Parathyroid adenoma (tissue), 2 donors: Measurements from ENCODE around the gene MED25.

ENCODE experiments used
- H2AFZ ChIP-seq: fragments of 300-600 bp; sonication (generic); one replicate; pipeline ENCODE4 v1.7.0; 2017; ENCODE audit warnings: antibody characterized with exemption, mild to moderate bottlenecking
- H3K27ac ChIP-seq: fragments of 300-600 bp; sonication (generic); one replicate; pipeline ENCODE4 v1.7.0; 2017
- H3K27me3 ChIP-seq: fragments of 300-600 bp; sonication (generic); one replicate; pipeline ENCODE4 v1.7.0; 2017; ENCODE audit warnings: low read length; ENCODE audit not compliant: control insufficient read depth, insufficient read depth
- H3K36me3 ChIP-seq: fragments of 300-600 bp; sonication (generic); one replicate; pipeline ENCODE4 v1.7.0; 2017; ENCODE audit warnings: low read length; ENCODE audit not compliant: control insufficient read depth, insufficient read depth
- H3K4me1 ChIP-seq: fragments of 300-600 bp; sonication (generic); one replicate; pipeline ENCODE4 v1.7.0; 2017; ENCODE audit warnings: control low read depth
- H3K4me2 ChIP-seq: fragments of 300-600 bp; sonication (generic); one replicate; pipeline ENCODE4 v1.7.0; 2017; ENCODE audit warnings: low read length
- H3K4me3 ChIP-seq: fragments of 300-600 bp; sonication (generic); one replicate; pipeline ENCODE4 v1.7.0; 2017; ENCODE audit warnings: low read depth, low read length
- H3K79me2 ChIP-seq: fragments of 300-600 bp; sonication (generic); one replicate; pipeline ENCODE4 v1.7.0; 2017; ENCODE audit warnings: control low read depth
- H3K9ac ChIP-seq: fragments of 300-600 bp; sonication (generic); one replicate; pipeline ENCODE4 v1.7.0; 2017; ENCODE audit warnings: mild to moderate bottlenecking
- H3K9me3 ChIP-seq: fragments of 300-600 bp; sonication (generic); one replicate; pipeline ENCODE4 v1.7.0; 2017; ENCODE audit warnings: low read length; ENCODE audit not compliant: control insufficient read depth
- CTCF ChIP-seq: fragments of 300-600 bp; sonication (generic); IDR thresholded peaks from one replicate; pipeline ENCODE4 v1.7.0; 2017; ENCODE audit warnings: antibody characterized with exemption, mild to moderate bottlenecking
- donor health status: primary hyperparathyroidism.

Gene MED25

GRCh38 chr19:49817964-49818648 lies at the start of gene MED25:
TSS of gene MED25 (plus strand) at chr19:49818289. CDS start at chr19:49818342, 53 bp downstream.
- peak within 1 kb of the TSS; percentile 100 for H3K27ac ChIP-seq

GRCh38 chr19:49770529-49770928 lies 47.6 kb upstream of the MED25 start:
- Histone ChIP-seq H3K4me2 (no peak overlapping the region), H3K27me3 (no peaks in the 10 kb centered on the region), H3K4me3 (no peak overlapping the region), H3K79me2 (peaks cover 52% of the 10 kb centered on the region), H3K9ac (no peak overlapping the region), H3K36me3 (no peaks in the 10 kb centered on the region), H3K9me3 (no peaks in the 10 kb centered on the region), H2AFZ (no peak overlapping the region), H3K4me1 (peaks cover 9% of the 10 kb centered on the region), H3K27ac (no peak overlapping the region)
- TF ChIP-seq CTCF = no peak

More at GRCh38 chr19:49817964-49818648, at the start of gene MED25:
- no peaks in the 10 kb centered on the region for H3K27me3 ChIP-seq
- no peak for TF ChIP-seq CTCF
- no peaks in the 10 kb centered on the region for H3K9me3 ChIP-seq
- H3K36me3 ChIP-seq = no peaks in the 10 kb centered on the region
- peak within 1 kb of the TSS; percentile 93 for H3K9ac ChIP-seq
- peak within 1 kb of the TSS; percentile 94 for H3K4me3 ChIP-seq
- peaks cover 3% of the 10 kb centered on the region for H3K4me1 ChIP-seq
- H3K79me2 ChIP-seq = peaks cover 34% of the 10 kb centered on the region
- H3K4me2 ChIP-seq = peak within 1 kb of the TSS; percentile 97
- peak within 1 kb of the TSS; percentile 84 for H2AFZ ChIP-seq

GRCh38 chr19:49771674-49772139 lies 46.4 kb upstream of the MED25 start:
- H3K27ac ChIP-seq = no peak overlapping the region
- no peak overlapping the region for H3K9ac ChIP-seq
- H3K27me3 ChIP-seq = no peaks in the 10 kb centered on the region
- H3K9me3 ChIP-seq = no peaks in the 10 kb centered on the region
- H3K4me3 ChIP-seq = no peak overlapping the region
- peaks cover 61% of the 10 kb centered on the region for H3K79me2 ChIP-seq
- no peak overlapping the region for H2AFZ ChIP-seq
- H3K4me2 ChIP-seq = no peak overlapping the region
- no peaks in the 10 kb centered on the region for H3K36me3 ChIP-seq
- no peak for TF ChIP-seq CTCF
- H3K4me1 ChIP-seq = peaks cover 9% of the 10 kb centered on the region

- peaks cover 5% of the 10 kb centered on the region for H3K4me1 ChIP-seq
- H3K9me3 ChIP-seq = no peaks in the 10 kb centered on the region
- peaks cover 52% of the 10 kb centered on the region for H3K79me2 ChIP-seq
- H3K4me3 ChIP-seq = no peak overlapping the region
- H3K9ac ChIP-seq = no peak overlapping the region
- TF ChIP-seq CTCF = no peak
- H3K4me2 ChIP-seq = no peak overlapping the region
- no peak overlapping the region for H3K27ac ChIP-seq
- no peaks in the 10 kb centered on the region for H3K36me3 ChIP-seq
- H3K27me3 ChIP-seq = no peaks in the 10 kb centered on the region
- H2AFZ ChIP-seq = no peak overlapping the region
Measured at GRCh38 chr19:49772850-49773432, 45.1 kb upstream of the MED25 start.
